K562 (cell line): ENCODE measurements around the gene PHACTR3. TPM values are rescaled to one million over a fixed set of nuclear protein-coding genes. Genes with fewer than 3 reads are reported as not detected.

Source experiments
- ATAC-seq: fragments of 200-7000 bp; cut with Tn5 transposase; 3 replicates; pipeline ENCODE4 v1.9.1; 2020; ENCODE audit warnings: moderate library complexity
- BruUV-seq: library from RNA; stranded (reverse); fragments of 400-500 nt; replicated peaks from 2 replicates; lab custom pipeline; 2021; lab: Mats Ljungman, UMichigan
- CTCF ChIA-PET: fragments of 300-600 bp; formaldehyde crosslinking; extraction: SDS; loops from one replicate; lab custom pipeline; 2021; ENCODE audit warnings: low intra/inter-chr PET ratio; lab: Yijun Ruan, JAX
- POLR2A ChIA-PET: fragments of 300-600, 350-650 bp; sonication (Branson Sonifier 250); formaldehyde crosslinking; extraction: SDS; loops from one replicate; lab custom pipeline; 2021; ENCODE audit warnings: antibody characterized with exemption, inconsistent platforms; lab: Yijun Ruan, JAX
- DNase-seq, 4 experiments: peaks; one replicate each; pipeline versions ENCODE4 v3.0.0 to v3.0.0-alpha.2; 2011 to 2018; ENCODE audit warnings: low spot score in 3 of 4, mixed read lengths in 3 of 4; ENCODE audit errors: extremely low read depth in 1 of 4
- FAIRE-seq: peaks from 2 replicates; lab custom pipeline; 2011; peaks lifted over from hg19 to GRCh38; lab: Jason Lieb, UNC
- H2AFZ ChIP-seq: 2 replicates; pipeline ENCODE4 v1.6.0; 2011; ENCODE audit warnings: low read depth, low read length, control low read depth, inconsistent platforms
- H3K27ac ChIP-seq: fragments of 200-600 bp; 3 replicates; pipeline ENCODE4 v1.8.0; 2011; ENCODE audit warnings: low read depth, mild to moderate bottlenecking, control low read depth, inconsistent platforms, low read length, moderate library complexity, mixed read lengths; ENCODE audit errors: extremely low read depth
- H3K27me3 ChIP-seq, 2 experiments: fragments of 300-600 bp in 1 of 2; 2 replicates in 1 of 2; 3 replicates in 1 of 2; pipeline versions ENCODE4 v1.6.0 to v1.8.0; 2011; ENCODE audit warnings: inconsistent platforms in 2 of 2, low read length in 2 of 2, mild to moderate bottlenecking in 1 of 2, mixed read lengths in 1 of 2, moderate library complexity in 1 of 2; ENCODE audit not compliant: control insufficient read depth in 2 of 2, insufficient read depth in 2 of 2
- H3K36me3 ChIP-seq: fragments of 300-600 bp; 3 replicates; pipeline ENCODE4 v1.8.0; 2011; ENCODE audit warnings: mild to moderate bottlenecking, low read length, inconsistent platforms; ENCODE audit not compliant: control insufficient read depth, insufficient read depth
- H3K4me1 ChIP-seq, 2 experiments: fragments of 200-600 bp in 1 of 2; replicated peaks in 1 of 2; 2 replicates in 1 of 2; 3 replicates in 1 of 2; pipeline versions ENCODE4 v1.5.1 to v1.8.0; 2011; ENCODE audit warnings: inconsistent platforms in 2 of 2, low read length in 2 of 2, mild to moderate bottlenecking in 1 of 2, mixed read lengths in 1 of 2, moderate library complexity in 1 of 2; ENCODE audit not compliant: control insufficient read depth in 2 of 2, insufficient read depth in 2 of 2
- H3K4me2 ChIP-seq: 2 replicates; pipeline ENCODE4 v1.6.1; 2011; ENCODE audit warnings: low read length, control low read depth, inconsistent platforms, mixed read lengths; ENCODE audit not compliant: insufficient read depth
- H3K4me3 ChIP-seq: fragments of 200-600 bp; sonication (generic), shearing (Covaris generic); 2 replicates; pipeline ENCODE4 v1.5.1; 2016; ENCODE audit warnings: control low read depth, inconsistent platforms
- H3K79me2 ChIP-seq: fragments of 200-600 bp; 3 replicates; pipeline ENCODE4 v1.8.0; 2011; ENCODE audit warnings: low read length, inconsistent platforms; ENCODE audit not compliant: control insufficient read depth, insufficient read depth
- H3K9ac ChIP-seq, 2 experiments: 2 replicates each; pipeline versions ENCODE4 v1.6.0 to v1.6.1; 2011; ENCODE audit warnings: low read depth in 2 of 2, low read length in 2 of 2, control low read depth in 1 of 2, inconsistent platforms in 1 of 2, mild to moderate bottlenecking in 1 of 2, mixed read lengths in 1 of 2; ENCODE audit not compliant: insufficient read depth in 1 of 2
- H3K9me1 ChIP-seq: one replicate; pipeline ENCODE4 v1.6.0; 2011; ENCODE audit warnings: inconsistent platforms, mild to moderate bottlenecking, low read length, moderate library complexity; ENCODE audit not compliant: control insufficient read depth, insufficient read depth
- H3K9me3 ChIP-seq: replicated peaks from 2 replicates; pipeline ENCODE4 v1.5.1; 2011; ENCODE audit warnings: low read depth, low read length, inconsistent platforms; ENCODE audit not compliant: control insufficient read depth, insufficient read depth
- H4K20me1 ChIP-seq: replicated peaks from 2 replicates; pipeline ENCODE4 v1.6.1; 2011; ENCODE audit warnings: low read length, inconsistent platforms, mixed read lengths; ENCODE audit not compliant: control insufficient read depth, insufficient read depth
- BMI1 ChIP-seq: fragments of 150-350 bp; IDR thresholded peaks from 2 replicates; pipeline ENCODE4 v1.6.1; 2014; ENCODE audit warnings: low read length
- CREBBP ChIP-seq: IDR thresholded peaks from one replicate; pipeline ENCODE4 v1.6.1; 2012; ENCODE audit warnings: low read depth, mild to moderate bottlenecking, control low read depth, inconsistent platforms, low read length
- DPF2 ChIP-seq: fragments of 450-650 bp; IDR thresholded peaks from 2 replicates; pipeline ENCODE4 v1.6.1; 2016
- HLTF ChIP-seq: fragments of 450-650 bp; IDR thresholded peaks from 2 replicates; pipeline ENCODE4 v1.6.1; 2016
- SMARCC2 ChIP-seq: fragments of 450-650 bp; IDR thresholded peaks from 2 replicates; pipeline ENCODE4 v1.6.1; 2017; ENCODE audit warnings: antibody characterized with exemption, moderate library complexity, mild to moderate bottlenecking, low read depth
- TRIM28 ChIP-seq: fragments of 450-650 bp; IDR thresholded peaks from 2 replicates; pipeline ENCODE4 v1.6.1; 2017
- ZBTB26 ChIP-seq: fragments of 450-650 bp; formaldehyde crosslinking; IDR thresholded peaks from 2 replicates; pipeline ENCODE4 v1.4.0; 2022; ENCODE audit warnings: missing genetic modification characterization
- ZNF140 ChIP-seq: fragments of 250-450 bp; sonication (Bioruptor Pico); IDR thresholded peaks from 2 replicates; pipeline ENCODE4 v1.8.0; 2021; ENCODE audit warnings: moderate library complexity, mild to moderate bottlenecking, inconsistent platforms
- ZNF668 ChIP-seq: fragments of 250-450 bp; sonication (Bioruptor Pico); IDR thresholded peaks from 2 replicates; pipeline ENCODE4 v1.8.0; 2022; ENCODE audit warnings: mild to moderate bottlenecking, inconsistent platforms
- ZNF696 ChIP-seq: fragments of 250-450 bp; sonication (Bioruptor Pico); conservative IDR thresholded peaks from 2 replicates; pipeline ENCODE4 v1.4.0; 2020; ENCODE audit warnings: mild to moderate bottlenecking, moderate library complexity
- WGBS: fragments of 100-300 bp; shearing (Covaris generic); methylation state at CpG from one replicate; pipeline ENCODE4 v1.1.6; 2016; ENCODE audit warnings: low coverage, mixed read lengths; ENCODE audit not compliant: insufficient coverage; ENCODE audit errors: missing lambda C conversion rate; 5-methylcytosine and 5-hydroxymethylcytosine counted together
- in situ Hi-C: fragments of 300-500 bp; cut with MboI; formaldehyde crosslinking; loops from 4 replicates; pipeline ENCODE4 v1.15.0; 2018; ENCODE audit warnings: inconsistent platforms, mixed read lengths
- intact Hi-C: fragments of 100-400 bp; cut with micrococcal nuclease; formaldehyde crosslinking; loops from 2 replicates; pipeline ENCODE4 v1.14.2; 2022
- polyA plus RNA-seq, 8 experiments: library from polyadenylated mRNA; depleted of rRNA in 4 of 8; stranded (reverse) in 5 of 8; unstranded in 3 of 8; fragments of >200 nt; fragmentation: Nextera tagmentation in 2 of 8; fragmentation: Illumina TruSeq in 1 of 8; extraction: Ambion mirVana in 2 of 8; extraction: Trizol in 1 of 8; gene quantifications; 2 replicates each; pipeline versions ENCODE4 v1.2.1 to v1.2.3, GENCODE V29; 2011 to 2014; ENCODE audit warnings: inconsistent platforms in 1 of 8, missing spikeins in 1 of 8
- total RNA-seq, 7 experiments: library from RNA; depleted of rRNA in 6 of 7; stranded (reverse); fragments of >200 nt in 6 of 7; fragmentation: Illumina TruSeq in 2 of 7; extraction: Trizol in 2 of 7; gene quantifications; 2 replicates each; pipeline versions ENCODE4 v1.2.1 to v1.2.3, GENCODE V29; 2011 to 2021; ENCODE audit warnings: low replicate concordance in 1 of 7
- TF ChIP-seq, protein P1 (sequence below): sonication (generic); formaldehyde crosslinking; IDR thresholded peaks from 2 replicates; pipeline ENCODE4 v1.8.0; 2023; ENCODE audit warnings: mild to moderate bottlenecking, missing genetic modification reagents

Gene PHACTR3
- total and polyA plus RNA-seq, 9 of the 15 experiments (the other 6 are each of a cell fraction or from before 2014, with no cell fraction given), result not detected

DNA sequence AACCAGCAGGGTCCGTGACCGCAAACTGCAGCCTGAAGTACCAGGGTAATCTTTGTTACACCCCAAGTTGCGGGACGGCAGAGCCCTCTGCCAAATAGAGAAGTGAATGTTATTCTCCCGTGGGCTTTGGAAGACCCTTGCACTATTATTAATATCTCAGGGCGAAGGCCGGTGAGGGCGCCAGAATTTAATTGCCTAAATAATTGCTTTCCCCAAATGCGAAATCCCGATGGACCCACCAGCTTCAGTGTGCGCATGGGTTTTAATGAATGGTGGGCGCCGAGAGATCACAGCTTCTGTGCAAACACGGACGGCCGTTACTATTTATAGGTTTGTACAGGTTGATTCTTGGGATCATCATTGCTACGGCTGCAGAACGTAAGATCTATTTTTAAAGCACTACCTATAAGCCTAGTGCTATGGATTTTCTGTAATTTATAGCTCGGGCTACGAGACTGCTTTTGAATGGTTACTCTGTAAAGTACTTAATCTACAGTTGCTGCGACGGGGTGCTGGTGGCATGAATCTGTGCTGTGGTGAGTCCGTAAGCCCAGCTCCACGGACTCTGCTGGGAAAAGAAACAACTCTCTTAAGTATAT lies 15.2 kb upstream of the PHACTR3 start:
- H3K4me2 ChIP-seq, result no peak overlapping the region

More for the DNA sequence above, 15.2 kb upstream of the PHACTR3 start:
- ChIA-PET CTCF (no interaction called here), POLR2A (interaction anchor here (0.7 to 1.7 kb wide), 3 partner anchors 9 to 112 kb away, joined by 4 to 8 read pairs (median 4); no protein-coding TSS in a partner anchor)
- Histone ChIP-seq H3K79me2 (no peaks in the 10 kb centered on the region), H3K4me1 (no peaks in the 10 kb centered on the region), H3K36me3 (no peaks in the 10 kb centered on the region), H3K27ac (no peak overlapping the region), H3K27me3 (peaks cover 9 to 57% of the 10 kb centered on the region in 2 experiments; a peak in 4 of 5 replicates), H3K4me3 (no peak overlapping the region), H2AFZ (no peak overlapping the region), H4K20me1 (no peaks in the 10 kb centered on the region), H3K9ac (no peak overlapping the region), H3K9me1 (no peaks in the 10 kb centered on the region), H3K9me3 (no peaks in the 10 kb centered on the region)
- in situ Hi-C loops (no loop called here), intact Hi-C loops (no loop called here)
- no TSS peak for BruUV-seq
- ATAC-seq, result no peak
- DNase-seq, result no peak
- 2% methylated on average over 24 of the region's 24 CpGs for WGBS
- no peak for TF ChIP-seq HLTF
- TF ChIP-seq ZNF140, result no peak
- TF ChIP-seq, protein P1, sequence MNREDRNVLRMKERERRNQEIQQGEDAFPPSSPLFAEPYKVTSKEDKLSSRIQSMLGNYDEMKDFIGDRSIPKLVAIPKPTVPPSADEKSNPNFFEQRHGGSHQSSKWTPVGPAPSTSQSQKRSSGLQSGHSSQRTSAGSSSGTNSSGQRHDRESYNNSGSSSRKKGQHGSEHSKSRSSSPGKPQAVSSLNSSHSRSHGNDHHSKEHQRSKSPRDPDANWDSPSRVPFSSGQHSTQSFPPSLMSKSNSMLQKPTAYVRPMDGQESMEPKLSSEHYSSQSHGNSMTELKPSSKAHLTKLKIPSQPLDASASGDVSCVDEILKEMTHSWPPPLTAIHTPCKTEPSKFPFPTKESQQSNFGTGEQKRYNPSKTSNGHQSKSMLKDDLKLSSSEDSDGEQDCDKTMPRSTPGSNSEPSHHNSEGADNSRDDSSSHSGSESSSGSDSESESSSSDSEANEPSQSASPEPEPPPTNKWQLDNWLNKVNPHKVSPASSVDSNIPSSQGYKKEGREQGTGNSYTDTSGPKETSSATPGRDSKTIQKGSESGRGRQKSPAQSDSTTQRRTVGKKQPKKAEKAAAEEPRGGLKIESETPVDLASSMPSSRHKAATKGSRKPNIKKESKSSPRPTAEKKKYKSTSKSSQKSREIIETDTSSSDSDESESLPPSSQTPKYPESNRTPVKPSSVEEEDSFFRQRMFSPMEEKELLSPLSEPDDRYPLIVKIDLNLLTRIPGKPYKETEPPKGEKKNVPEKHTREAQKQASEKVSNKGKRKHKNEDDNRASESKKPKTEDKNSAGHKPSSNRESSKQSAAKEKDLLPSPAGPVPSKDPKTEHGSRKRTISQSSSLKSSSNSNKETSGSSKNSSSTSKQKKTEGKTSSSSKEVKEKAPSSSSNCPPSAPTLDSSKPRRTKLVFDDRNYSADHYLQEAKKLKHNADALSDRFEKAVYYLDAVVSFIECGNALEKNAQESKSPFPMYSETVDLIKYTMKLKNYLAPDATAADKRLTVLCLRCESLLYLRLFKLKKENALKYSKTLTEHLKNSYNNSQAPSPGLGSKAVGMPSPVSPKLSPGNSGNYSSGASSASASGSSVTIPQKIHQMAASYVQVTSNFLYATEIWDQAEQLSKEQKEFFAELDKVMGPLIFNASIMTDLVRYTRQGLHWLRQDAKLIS (CRISPR knock-in tag), result no peak
- no peak for TF ChIP-seq CREBBP
- no peak for TF ChIP-seq ZBTB26
- TF ChIP-seq ZNF668, result no peak
- no peak for TF ChIP-seq TRIM28
- no peak for TF ChIP-seq SMARCC2
- TF ChIP-seq ZNF696 (CRISPR knock-in tag), result no peak
- TF ChIP-seq DPF2, result no peak
- TF ChIP-seq BMI1, result no peak
- no peak for FAIRE-seq
